SH-SY5Y (cell line): ENCODE results near the gene MLC1.

Source experiments
- GATA2 ChIP-seq: IDR thresholded peaks from 2 replicates; pipeline ENCODE4 v1.6.1; 2011; ENCODE audit warnings: mild to moderate bottlenecking, low read depth, low read length
- GATA3 ChIP-seq: IDR thresholded peaks from 2 replicates; pipeline ENCODE4 v1.6.1; 2011; ENCODE audit warnings: low read depth, mild to moderate bottlenecking, low read length, moderate library complexity

DNA sequence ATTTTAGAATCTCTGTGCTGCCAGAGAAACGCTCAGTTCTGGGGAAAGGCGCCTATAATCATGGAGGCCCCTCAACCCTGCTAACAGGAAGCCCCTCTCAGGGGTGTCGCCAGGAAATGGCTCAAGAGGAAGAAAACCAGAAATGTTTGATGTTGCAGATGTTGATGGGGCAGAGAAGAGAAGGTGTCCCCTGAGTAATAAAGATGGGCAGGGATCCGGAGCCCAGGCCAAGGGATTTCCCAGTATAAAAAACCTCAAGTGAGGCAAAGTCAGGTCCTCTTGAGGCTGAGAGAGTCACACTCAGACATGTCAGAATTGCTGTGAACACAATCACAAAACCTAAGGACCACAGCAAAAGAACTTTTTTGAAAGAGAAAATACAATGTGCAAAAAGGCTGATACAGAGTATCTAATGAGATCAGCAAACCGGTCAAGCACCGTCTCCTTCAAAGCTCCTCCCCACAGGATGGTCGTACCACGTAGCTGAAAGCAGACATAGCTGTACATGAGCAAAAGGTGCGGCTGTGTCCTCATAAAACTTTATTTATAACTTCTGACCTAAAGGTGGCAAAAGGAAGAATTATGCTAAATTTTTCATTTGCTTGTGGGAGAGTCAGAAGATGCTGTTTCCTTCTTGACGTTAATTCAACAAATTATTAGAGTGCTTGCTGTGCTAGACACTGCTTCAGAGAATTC is 16.8 kb upstream of the MLC1 start:
- TF ChIP-seq GATA2 = no peak
- no peak for TF ChIP-seq GATA3
